ENCODE results near the gene GHR. TPM values are rescaled to one million over a fixed set of nuclear protein-coding genes. Genes with fewer than 3 reads are reported as not detected.
A peak's percentile ranks its signal among the peaks of the same experiment; 100 is the strongest.

The GHR gene
- total RNA-seq, 1 experiment from 2014 or later, result 1.8 TPM

DNA sequence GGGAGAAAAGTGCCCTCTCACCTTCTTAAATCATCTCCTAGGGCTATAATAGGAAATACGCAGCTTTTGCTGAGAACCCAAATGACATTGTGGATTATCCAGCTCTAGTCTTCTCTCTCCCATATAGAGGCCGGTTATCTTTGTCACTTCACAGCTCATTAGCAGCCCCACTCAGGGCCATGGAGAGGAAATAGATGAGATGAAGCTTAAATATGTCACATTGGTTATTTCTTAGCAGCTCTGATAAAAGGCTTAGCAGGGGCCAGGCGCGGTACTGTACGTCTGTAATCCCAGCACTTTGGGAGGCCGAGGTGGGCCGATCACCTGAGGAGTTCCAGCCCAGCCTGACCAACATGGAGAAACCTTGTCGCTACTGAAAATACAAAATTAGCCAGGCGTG is 90.0 kb downstream of the GHR start:
- TF ChIP-seq, protein P1, sequence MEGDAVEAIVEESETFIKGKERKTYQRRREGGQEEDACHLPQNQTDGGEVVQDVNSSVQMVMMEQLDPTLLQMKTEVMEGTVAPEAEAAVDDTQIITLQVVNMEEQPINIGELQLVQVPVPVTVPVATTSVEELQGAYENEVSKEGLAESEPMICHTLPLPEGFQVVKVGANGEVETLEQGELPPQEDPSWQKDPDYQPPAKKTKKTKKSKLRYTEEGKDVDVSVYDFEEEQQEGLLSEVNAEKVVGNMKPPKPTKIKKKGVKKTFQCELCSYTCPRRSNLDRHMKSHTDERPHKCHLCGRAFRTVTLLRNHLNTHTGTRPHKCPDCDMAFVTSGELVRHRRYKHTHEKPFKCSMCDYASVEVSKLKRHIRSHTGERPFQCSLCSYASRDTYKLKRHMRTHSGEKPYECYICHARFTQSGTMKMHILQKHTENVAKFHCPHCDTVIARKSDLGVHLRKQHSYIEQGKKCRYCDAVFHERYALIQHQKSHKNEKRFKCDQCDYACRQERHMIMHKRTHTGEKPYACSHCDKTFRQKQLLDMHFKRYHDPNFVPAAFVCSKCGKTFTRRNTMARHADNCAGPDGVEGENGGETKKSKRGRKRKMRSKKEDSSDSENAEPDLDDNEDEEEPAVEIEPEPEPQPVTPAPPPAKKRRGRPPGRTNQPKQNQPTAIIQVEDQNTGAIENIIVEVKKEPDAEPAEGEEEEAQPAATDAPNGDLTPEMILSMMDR (IDR thresholded peaks at IDR 0.05; ENCODE audit: unreplicated experiment), result no peak
- Mint-ChIP-seq H3K27me3 (ENCODE audit: insufficient read depth, unreplicated experiment) (no peaks in the 10 kb centered on the region), H3K36me3 (ENCODE audit: insufficient read depth, unreplicated experiment) (no peaks in the 10 kb centered on the region), H3K4me1 (ENCODE audit: insufficient read depth, unreplicated experiment) (peaks cover 9% of the 10 kb centered on the region), H3K9me3 (ENCODE audit: unreplicated experiment) (no peaks in the 10 kb centered on the region), H3K4me3 (ENCODE audit: unreplicated experiment) (no peak overlapping the region), H3K27ac (ENCODE audit: low read depth, unreplicated experiment) (no peak overlapping the region)
- no TSS peak for BruUV-seq (replicated peaks)
- DNase-seq (ENCODE audit: unreplicated experiment), result no peak
- ChIA-PET CTCF (interaction anchor here (0.6 to 8.5 kb wide), 12 partner anchors 9 to 452 kb away, joined by 3 to 112 read pairs (median 4); partner anchors contain the start of gene GHR), POLR2A (interaction anchor here (1.2 to 3.7 kb wide), 2 partner anchors 22 to 70 kb away, joined by 3 to 18 read pairs; no protein-coding TSS in a partner anchor)
- intact Hi-C loops (cut with micrococcal nuclease), result loop anchor here (5.0 to 10.0 kb wide), 2 partner anchors 144 to 372 kb away; no protein-coding TSS in a partner anchor

DNA sequence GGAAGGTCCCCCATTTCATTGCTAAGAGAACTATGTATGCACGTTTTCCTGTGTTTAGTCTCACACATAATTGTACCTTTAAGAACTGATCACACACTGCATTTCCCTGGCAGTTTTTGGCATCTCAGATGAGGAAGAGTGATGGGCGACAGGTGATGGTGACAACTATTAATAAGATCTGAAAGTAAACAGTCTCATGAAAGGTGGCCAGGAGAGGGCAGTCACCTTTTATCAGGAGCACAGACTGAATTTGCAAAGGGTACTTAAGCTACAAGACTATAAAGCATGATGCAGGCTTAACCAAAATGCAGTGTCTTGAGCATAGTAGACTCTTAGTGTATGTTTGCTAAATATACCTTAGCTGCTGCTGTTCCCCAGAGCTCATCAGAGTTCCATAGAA is 91.5 kb downstream of the GHR start:
- POLR2A ChIA-PET, result interaction anchor here (0.8 to 3.7 kb wide), 5 partner anchors 10 to 142 kb away, joined by 3 to 18 read pairs (median 4); no protein-coding TSS in a partner anchor
- TF ChIP-seq, protein P1 (IDR thresholded peaks at IDR 0.05; ENCODE audit: unreplicated experiment), result peak; percentile 11
- peaks cover 5% of the 10 kb centered on the region for H3K4me1 Mint-ChIP-seq (ENCODE audit: insufficient read depth, unreplicated experiment)
- H3K36me3 Mint-ChIP-seq (ENCODE audit: insufficient read depth, unreplicated experiment), result no peaks in the 10 kb centered on the region
- DNase-seq (ENCODE audit: unreplicated experiment), result peak; percentile 29
- BruUV-seq (replicated peaks), result no TSS peak
- no peak overlapping the region for H3K4me3 Mint-ChIP-seq (ENCODE audit: unreplicated experiment)
- H3K27ac Mint-ChIP-seq (ENCODE audit: low read depth, unreplicated experiment), result no peak overlapping the region
- intact Hi-C loops (cut with micrococcal nuclease), result loop anchor here (1.0 to 10.0 kb wide), 3 partner anchors 69 to 370 kb away; no protein-coding TSS in a partner anchor
- H3K27me3 Mint-ChIP-seq (ENCODE audit: insufficient read depth, unreplicated experiment), result no peaks in the 10 kb centered on the region
- CTCF ChIA-PET, result interaction anchor here (0.5 to 8.5 kb wide), 34 partner anchors 11 to 1415 kb away, joined by 3 to 112 read pairs (median 4); partner anchors contain the start of gene GHR
- no peaks in the 10 kb centered on the region for H3K9me3 Mint-ChIP-seq (ENCODE audit: unreplicated experiment)

DNA sequence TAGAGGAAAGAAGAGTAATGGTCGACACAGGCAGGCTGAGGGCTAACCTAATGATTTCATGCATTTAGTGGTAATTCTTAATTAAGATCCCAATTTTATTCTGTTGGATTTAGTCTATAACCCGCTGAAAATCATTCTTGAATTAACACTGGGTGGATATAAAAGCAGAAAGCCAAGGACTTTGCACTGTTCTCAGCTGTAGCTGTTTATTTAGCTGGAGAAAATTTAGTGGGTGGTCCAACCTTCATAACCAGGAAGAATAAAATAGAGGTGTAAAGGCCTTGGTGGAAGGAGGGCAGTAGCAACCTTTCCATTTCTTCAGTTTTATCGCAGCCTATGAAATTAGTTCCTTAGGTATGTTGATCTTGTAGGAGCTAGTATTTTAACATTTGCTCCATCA is 92.3 kb downstream of the GHR start:
- Mint-ChIP-seq H3K4me1 (ENCODE audit: insufficient read depth, unreplicated experiment) (peaks cover 5% of the 10 kb centered on the region), H3K9me3 (ENCODE audit: unreplicated experiment) (no peaks in the 10 kb centered on the region), H3K27me3 (ENCODE audit: insufficient read depth, unreplicated experiment) (no peaks in the 10 kb centered on the region), H3K36me3 (ENCODE audit: insufficient read depth, unreplicated experiment) (no peaks in the 10 kb centered on the region), H3K27ac (ENCODE audit: low read depth, unreplicated experiment) (no peak overlapping the region), H3K4me3 (ENCODE audit: unreplicated experiment) (no peak overlapping the region)
- ChIA-PET CTCF (interaction anchor here (0.5 to 8.5 kb wide), 24 partner anchors 11 to 981 kb away, joined by 3 to 112 read pairs (median 5); partner anchors contain the start of gene GHR), POLR2A (interaction anchor here (1.0 to 3.7 kb wide), 4 partner anchors 11 to 68 kb away, joined by 4 to 18 read pairs (median 4); no protein-coding TSS in a partner anchor)
- intact Hi-C loops (cut with micrococcal nuclease), result loop anchor here (10.0 kb wide), 1 partner anchor 369 kb away; no protein-coding TSS in a partner anchor
- TF ChIP-seq, protein P1 (IDR thresholded peaks at IDR 0.05; ENCODE audit: unreplicated experiment), result no peak
- no TSS peak for BruUV-seq (replicated peaks)
- DNase-seq (ENCODE audit: unreplicated experiment), result no peak

DNA sequence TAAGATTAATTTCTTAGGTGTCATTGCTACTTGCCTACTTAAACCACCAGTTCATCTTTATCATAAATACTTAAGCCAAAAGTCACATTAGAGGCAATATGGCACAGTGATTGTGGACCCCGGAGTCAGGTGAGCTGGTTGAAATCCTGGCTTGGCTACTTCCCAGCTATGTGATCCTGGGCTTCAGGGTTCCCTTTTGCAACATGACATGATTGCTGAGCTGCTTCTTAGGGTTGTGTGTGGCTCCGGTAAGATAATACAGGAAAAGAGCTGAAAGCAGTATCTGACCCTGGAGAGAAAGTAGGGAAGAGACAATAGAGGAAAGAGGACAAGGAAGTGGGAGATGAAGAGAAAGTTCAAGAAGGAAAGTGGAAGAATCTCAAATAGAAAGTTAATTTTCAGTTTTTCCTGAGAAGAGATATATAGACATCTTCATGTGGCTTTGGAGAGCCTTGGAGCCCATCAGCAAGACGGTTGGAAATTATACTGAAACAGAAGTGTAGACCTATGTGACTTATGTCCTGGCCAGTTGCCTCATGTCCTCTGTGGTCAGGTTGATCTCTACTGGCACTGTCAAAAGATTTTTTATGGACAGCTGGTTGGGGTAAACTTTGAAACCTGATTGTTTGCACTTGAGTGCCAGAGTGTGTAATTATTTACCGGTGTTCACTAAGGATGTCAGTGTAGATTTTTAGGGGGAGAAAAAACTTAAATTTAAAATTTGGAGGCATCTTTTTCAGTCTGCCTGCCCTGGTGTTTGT is 93.2 kb downstream of the GHR start:
- no TSS peak for BruUV-seq (replicated peaks)
- H3K27me3 Mint-ChIP-seq (ENCODE audit: insufficient read depth, unreplicated experiment), result no peaks in the 10 kb centered on the region

More for the DNA sequence above, 93.2 kb downstream of the GHR start:
- POLR2A ChIA-PET, result interaction anchor here (1.6 to 3.7 kb wide), 2 partner anchors 39 to 67 kb away, joined by 4 to 18 read pairs; no protein-coding TSS in a partner anchor
- TF ChIP-seq, protein P1 (IDR thresholded peaks at IDR 0.05; ENCODE audit: unreplicated experiment), result no peak
- no peaks in the 10 kb centered on the region for H3K36me3 Mint-ChIP-seq (ENCODE audit: insufficient read depth, unreplicated experiment)
- intact Hi-C loops (cut with micrococcal nuclease), result loop anchor here (10.0 kb wide), 1 partner anchor 368 kb away; no protein-coding TSS in a partner anchor
- H3K27ac Mint-ChIP-seq (ENCODE audit: low read depth, unreplicated experiment), result no peak overlapping the region
- H3K4me1 Mint-ChIP-seq (ENCODE audit: insufficient read depth, unreplicated experiment), result peaks cover 5% of the 10 kb centered on the region
- no peak for DNase-seq (ENCODE audit: unreplicated experiment)
- no peaks in the 10 kb centered on the region for H3K9me3 Mint-ChIP-seq (ENCODE audit: unreplicated experiment)
- CTCF ChIA-PET, result interaction anchor here (0.6 to 8.5 kb wide), 8 partner anchors 10 to 172 kb away, joined by 3 to 112 read pairs (median 8); partner anchors contain the start of gene GHR
- H3K4me3 Mint-ChIP-seq (ENCODE audit: unreplicated experiment), result no peak overlapping the region

Data from MCF 10A (cell line).